Measurements from ENCODE around the gene URI1.
A peak's percentile ranks its signal among the peaks of the same experiment; 100 is the strongest.

URI1 gene

DNA sequence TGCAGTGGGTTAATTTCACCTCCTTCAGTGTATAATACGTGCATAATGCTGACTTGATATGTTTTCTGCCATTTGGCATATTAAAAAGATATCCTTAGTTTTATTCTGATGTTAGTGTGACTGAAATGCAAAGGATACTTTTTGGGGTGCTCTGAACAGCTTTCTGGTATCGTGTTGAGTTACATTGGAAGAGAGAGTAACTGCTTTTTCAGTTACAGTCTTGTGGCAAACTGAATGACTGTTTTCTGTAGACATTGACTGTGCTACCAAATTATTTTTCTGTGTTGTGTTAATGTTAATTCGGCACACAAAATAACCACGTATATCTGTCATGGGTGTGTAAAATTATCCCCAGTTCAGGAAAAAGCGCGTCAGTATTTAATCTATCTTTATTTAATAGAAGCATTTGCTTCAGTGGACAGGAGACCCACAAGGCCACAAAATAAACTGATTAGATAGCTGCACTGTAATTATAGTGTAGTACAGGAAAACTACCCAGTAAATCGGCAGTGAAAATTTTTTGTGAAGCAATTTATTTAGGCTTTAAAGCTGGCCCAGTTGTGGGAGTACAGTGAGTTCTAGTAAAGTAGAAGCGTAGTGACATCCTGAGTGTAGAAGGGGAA, 2.5 kb downstream of the URI1 start:
- peaks cover 63% of the 10 kb centered on the region for H3K79me2 ChIP-seq (ENCODE audit: insufficient read depth, low read length)
- H3K27ac ChIP-seq (ENCODE audit: low read length): 0 out of 2 replicates have a peak overlapping the region, but pooled peaks have one; percentile 29
- peaks cover 9% of the 10 kb centered on the region; the same call in 1 of the 2 replicates for H3K36me3 ChIP-seq (ENCODE audit: insufficient read depth, low read length)
- H3K4me1 ChIP-seq (ENCODE audit: insufficient read depth, low read length): peaks cover 35% of the 10 kb centered on the region
- ATAC-seq (ENCODE audit: insufficient read depth, low read depth) (no peak), DNase-seq (no peak)
- peak overlapping the region; percentile 58 for H3K4me2 ChIP-seq (ENCODE audit: insufficient read depth, low read length)
- peak overlapping the region in 1 of 2 experiments; percentile 43; a peak in 1 of 4 replicates for H3K4me3 ChIP-seq (ENCODE audit: low read depth in 1 of 2, low read length in 2 of 2)
- H4K20me1 ChIP-seq (ENCODE audit: insufficient read depth, low read length): peaks cover 29% of the 10 kb centered on the region; the same call in 1 of the 2 replicates
- no peak overlapping the region for H3K9ac ChIP-seq (ENCODE audit: low read depth, low read length)
- no peaks in the 10 kb centered on the region for H3K9me3 ChIP-seq (ENCODE audit: insufficient read depth, low read length, severe bottlenecking)
- TF ChIP-seq, protein P1, sequence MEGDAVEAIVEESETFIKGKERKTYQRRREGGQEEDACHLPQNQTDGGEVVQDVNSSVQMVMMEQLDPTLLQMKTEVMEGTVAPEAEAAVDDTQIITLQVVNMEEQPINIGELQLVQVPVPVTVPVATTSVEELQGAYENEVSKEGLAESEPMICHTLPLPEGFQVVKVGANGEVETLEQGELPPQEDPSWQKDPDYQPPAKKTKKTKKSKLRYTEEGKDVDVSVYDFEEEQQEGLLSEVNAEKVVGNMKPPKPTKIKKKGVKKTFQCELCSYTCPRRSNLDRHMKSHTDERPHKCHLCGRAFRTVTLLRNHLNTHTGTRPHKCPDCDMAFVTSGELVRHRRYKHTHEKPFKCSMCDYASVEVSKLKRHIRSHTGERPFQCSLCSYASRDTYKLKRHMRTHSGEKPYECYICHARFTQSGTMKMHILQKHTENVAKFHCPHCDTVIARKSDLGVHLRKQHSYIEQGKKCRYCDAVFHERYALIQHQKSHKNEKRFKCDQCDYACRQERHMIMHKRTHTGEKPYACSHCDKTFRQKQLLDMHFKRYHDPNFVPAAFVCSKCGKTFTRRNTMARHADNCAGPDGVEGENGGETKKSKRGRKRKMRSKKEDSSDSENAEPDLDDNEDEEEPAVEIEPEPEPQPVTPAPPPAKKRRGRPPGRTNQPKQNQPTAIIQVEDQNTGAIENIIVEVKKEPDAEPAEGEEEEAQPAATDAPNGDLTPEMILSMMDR (IDR thresholded peaks at IDR 0.05; ENCODE audit: borderline replicate concordance, extremely low read depth, low read length, poor library complexity, severe bottlenecking): no peak
- no peak for TF ChIP-seq EZH2 (IDR thresholded peaks at IDR 0.05; ENCODE audit: borderline replicate concordance, low read depth, low read length, severe bottlenecking)
- H3K27me3 ChIP-seq (ENCODE audit: insufficient read depth, low read length, poor library complexity): no peaks in the 10 kb centered on the region
- no peak overlapping the region for H2AFZ ChIP-seq (ENCODE audit: low read depth, low read length)

DNA sequence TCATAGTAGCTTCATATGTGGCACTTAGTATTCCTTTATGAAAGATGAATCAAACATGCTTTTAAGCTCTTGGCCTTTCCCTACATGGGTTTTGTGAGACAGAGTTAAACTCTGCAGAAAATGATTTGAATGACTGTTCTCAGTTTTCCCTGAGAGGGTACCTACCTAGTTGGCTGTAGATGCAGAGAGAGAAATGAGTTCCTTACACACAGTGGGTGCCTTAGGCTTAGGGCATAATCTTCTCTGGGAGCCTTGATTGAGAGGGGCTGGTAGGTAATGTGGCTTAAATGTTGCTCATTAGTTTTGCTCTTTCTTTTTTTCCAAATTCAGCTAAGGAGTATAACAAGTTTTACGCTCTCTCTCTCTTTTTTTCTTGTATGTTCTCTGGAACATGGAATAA, 3.0 kb downstream of the URI1 start:
- H4K20me1 ChIP-seq (ENCODE audit: insufficient read depth, low read length): peaks cover 29% of the 10 kb centered on the region; the same call in 1 of the 2 replicates
- no peaks in the 10 kb centered on the region for H3K27me3 ChIP-seq (ENCODE audit: insufficient read depth, low read length, poor library complexity)
- TF ChIP-seq, protein P1 (IDR thresholded peaks at IDR 0.05; ENCODE audit: borderline replicate concordance, extremely low read depth, low read length, poor library complexity, severe bottlenecking): no peak
- no peak for TF ChIP-seq EZH2 (IDR thresholded peaks at IDR 0.05; ENCODE audit: borderline replicate concordance, low read depth, low read length, severe bottlenecking)
- peaks cover 9% of the 10 kb centered on the region; the same call in 1 of the 2 replicates for H3K36me3 ChIP-seq (ENCODE audit: insufficient read depth, low read length)
- H2AFZ ChIP-seq (ENCODE audit: low read depth, low read length): no peak overlapping the region
- H3K9me3 ChIP-seq (ENCODE audit: insufficient read depth, low read length, severe bottlenecking): no peaks in the 10 kb centered on the region
- peak overlapping the region in 1 of 2 experiments; percentile 43; a peak in 1 of 4 replicates for H3K4me3 ChIP-seq (ENCODE audit: low read depth in 1 of 2, low read length in 2 of 2)
- H3K4me1 ChIP-seq (ENCODE audit: insufficient read depth, low read length): peaks cover 35% of the 10 kb centered on the region
- DNase-seq (no peak), ATAC-seq (ENCODE audit: insufficient read depth, low read depth) (no peak)
- peak overlapping the region; percentile 58 for H3K4me2 ChIP-seq (ENCODE audit: insufficient read depth, low read length)
- no peak overlapping the region for H3K9ac ChIP-seq (ENCODE audit: low read depth, low read length)
- H3K79me2 ChIP-seq (ENCODE audit: insufficient read depth, low read length): peaks cover 68% of the 10 kb centered on the region
- no peak overlapping the region for H3K27ac ChIP-seq (ENCODE audit: low read length)

DNA sequence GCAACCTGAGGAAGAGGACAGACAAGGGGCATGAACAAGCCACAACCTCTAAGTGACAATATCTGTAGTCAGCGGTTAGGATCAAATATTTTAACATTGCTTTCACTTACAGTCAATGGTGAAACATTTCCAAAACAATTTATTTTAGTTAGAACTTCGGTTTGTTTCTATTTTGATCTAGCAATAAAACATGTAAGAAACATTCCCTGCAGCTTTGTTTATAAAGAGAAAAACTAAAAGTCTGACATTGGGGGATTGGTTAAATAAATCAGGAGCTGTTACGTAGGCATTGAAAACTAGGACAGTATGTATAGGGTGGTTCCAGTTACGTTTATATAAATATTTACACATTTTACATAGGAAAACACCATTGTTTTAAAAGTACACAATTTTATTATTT, 3.4 kb downstream of the URI1 start:
- H4K20me1 ChIP-seq (ENCODE audit: insufficient read depth, low read length): peaks cover 29% of the 10 kb centered on the region; the same call in 1 of the 2 replicates
- no peak overlapping the region for H2AFZ ChIP-seq (ENCODE audit: low read depth, low read length)
- H3K27ac ChIP-seq (ENCODE audit: low read length): no peak overlapping the region
- TF ChIP-seq EZH2 (IDR thresholded peaks at IDR 0.05; ENCODE audit: borderline replicate concordance, low read depth, low read length, severe bottlenecking): no peak
- TF ChIP-seq, protein P1 (IDR thresholded peaks at IDR 0.05; ENCODE audit: borderline replicate concordance, extremely low read depth, low read length, poor library complexity, severe bottlenecking): no peak
- no peak overlapping the region for H3K4me3 ChIP-seq (ENCODE audit: low read depth in 1 of 2, low read length in 2 of 2)
- peaks cover 72% of the 10 kb centered on the region for H3K79me2 ChIP-seq (ENCODE audit: insufficient read depth, low read length)
- no peak overlapping the region for H3K9ac ChIP-seq (ENCODE audit: low read depth, low read length)
- H3K36me3 ChIP-seq (ENCODE audit: insufficient read depth, low read length): peaks cover 9% of the 10 kb centered on the region; the same call in 1 of the 2 replicates
- no peaks in the 10 kb centered on the region for H3K27me3 ChIP-seq (ENCODE audit: insufficient read depth, low read length, poor library complexity)
- peaks cover 35% of the 10 kb centered on the region for H3K4me1 ChIP-seq (ENCODE audit: insufficient read depth, low read length)
- H3K4me2 ChIP-seq (ENCODE audit: insufficient read depth, low read length): peak overlapping the region; percentile 58
- ATAC-seq (ENCODE audit: insufficient read depth, low read depth) (no peak), DNase-seq (no peak)
- no peaks in the 10 kb centered on the region for H3K9me3 ChIP-seq (ENCODE audit: insufficient read depth, low read length, severe bottlenecking)
